CD4-positive, CD25-positive, alpha-beta regulatory T cell (primary cell): ENCODE results near the gene SLC35A3. TPM values are rescaled to one million over a fixed set of nuclear protein-coding genes. Genes with fewer than 3 reads are reported as not detected.

Source experiments
- ATAC-seq, 2 donors: fragments of 150-1000 bp; cut with Tn5 transposase; one replicate each; pipeline ENCODE4 v1.10.0; 2021; ENCODE audit warnings: low read depth in 2 of 2, moderate number of reproducible peaks in 2 of 2, moderate library complexity in 1 of 2
- DNase-seq, 3 donors: peaks; one replicate each; pipeline versions ENCODE4 v3.0.0 to v3.0.0-alpha.2; 2012 to 2022; ENCODE audit warnings: mixed read lengths in 1 of 3
- H3K27ac ChIP-seq: one replicate; pipeline ENCODE4 v1.7.0; 2013; ENCODE audit warnings: mild to moderate bottlenecking, low read length; ENCODE audit not compliant: insufficient read depth, poor library complexity, severe bottlenecking
- H3K27me3 ChIP-seq: one replicate; pipeline ENCODE4 v1.7.0; 2013; ENCODE audit warnings: low read length; ENCODE audit not compliant: control insufficient read depth, insufficient read depth
- H3K36me3 ChIP-seq: one replicate; pipeline ENCODE4 v1.7.0; 2013; ENCODE audit warnings: mild to moderate bottlenecking, low read length, moderate library complexity; ENCODE audit not compliant: control insufficient read depth, insufficient read depth
- H3K4me1 ChIP-seq: 2 replicates; pipeline ENCODE4 v1.7.0; 2013; ENCODE audit warnings: mild to moderate bottlenecking, low read length; ENCODE audit not compliant: insufficient read depth, control insufficient read depth, poor library complexity, severe bottlenecking
- H3K4me3 ChIP-seq: one replicate; pipeline ENCODE4 v1.7.0; 2013; ENCODE audit warnings: low read depth, mild to moderate bottlenecking, low read length, moderate library complexity
- H3K9me3 ChIP-seq, 2 experiments: 1 replicate in 1 of 2; 2 replicates in 1 of 2; pipeline ENCODE4 v1.7.0; 2013; ENCODE audit warnings: low read length in 2 of 2, mild to moderate bottlenecking in 1 of 2, moderate library complexity in 1 of 2; ENCODE audit not compliant: control insufficient read depth in 2 of 2
- H3K27ac Mint-ChIP-seq, 3 donors: one replicate each; pipeline ENCODE4 v1.8.0; 2020 to 2022; ENCODE audit warnings: mild to moderate bottlenecking in 3 of 3, mixed read lengths in 3 of 3, moderate library complexity in 2 of 3
- H3K27me3 Mint-ChIP-seq: one replicate; pipeline ENCODE4 v1.8.0; 2022; ENCODE audit warnings: mild to moderate bottlenecking, mixed read lengths
- H3K36me3 Mint-ChIP-seq: one replicate; pipeline ENCODE4 v1.8.0; 2020; ENCODE audit warnings: mixed read lengths
- H3K4me1 Mint-ChIP-seq, 4 donors: one replicate each; pipeline ENCODE4 v1.8.0; 2020 to 2022; ENCODE audit warnings: mixed read lengths in 4 of 4, mild to moderate bottlenecking in 1 of 4
- H3K4me3 Mint-ChIP-seq, 4 donors: one replicate each; pipeline ENCODE4 v1.8.0; 2020 to 2022; ENCODE audit warnings: mild to moderate bottlenecking in 4 of 4, mixed read lengths in 4 of 4, moderate library complexity in 3 of 4
- H3K9me3 Mint-ChIP-seq, 7 donors: one replicate each; pipeline ENCODE4 v1.8.0; 2020 to 2022; ENCODE audit warnings: mixed read lengths in 7 of 7, mild to moderate bottlenecking in 3 of 7, moderate library complexity in 2 of 7
- polyA plus RNA-seq, 4 donors: library from polyadenylated mRNA; unstranded; fragments of 300-500 nt; fragmentation: Illumina TruSeq; gene quantifications; one replicate each; pipeline ENCODE4 v1.2.3, GENCODE V29; 2021
- total RNA-seq: library from RNA; stranded (reverse); gene quantifications from one replicate; pipeline ENCODE4 v1.2.3, GENCODE V29; 2022

SLC35A3 gene
- 25.1 TPM for total RNA-seq
- 10 to 100 TPM in 2 of 4 donors, 1 to 10 TPM in 2; 9.5 to 14.4 (median 11.9) TPM for polyA plus RNA-seq

DNA sequence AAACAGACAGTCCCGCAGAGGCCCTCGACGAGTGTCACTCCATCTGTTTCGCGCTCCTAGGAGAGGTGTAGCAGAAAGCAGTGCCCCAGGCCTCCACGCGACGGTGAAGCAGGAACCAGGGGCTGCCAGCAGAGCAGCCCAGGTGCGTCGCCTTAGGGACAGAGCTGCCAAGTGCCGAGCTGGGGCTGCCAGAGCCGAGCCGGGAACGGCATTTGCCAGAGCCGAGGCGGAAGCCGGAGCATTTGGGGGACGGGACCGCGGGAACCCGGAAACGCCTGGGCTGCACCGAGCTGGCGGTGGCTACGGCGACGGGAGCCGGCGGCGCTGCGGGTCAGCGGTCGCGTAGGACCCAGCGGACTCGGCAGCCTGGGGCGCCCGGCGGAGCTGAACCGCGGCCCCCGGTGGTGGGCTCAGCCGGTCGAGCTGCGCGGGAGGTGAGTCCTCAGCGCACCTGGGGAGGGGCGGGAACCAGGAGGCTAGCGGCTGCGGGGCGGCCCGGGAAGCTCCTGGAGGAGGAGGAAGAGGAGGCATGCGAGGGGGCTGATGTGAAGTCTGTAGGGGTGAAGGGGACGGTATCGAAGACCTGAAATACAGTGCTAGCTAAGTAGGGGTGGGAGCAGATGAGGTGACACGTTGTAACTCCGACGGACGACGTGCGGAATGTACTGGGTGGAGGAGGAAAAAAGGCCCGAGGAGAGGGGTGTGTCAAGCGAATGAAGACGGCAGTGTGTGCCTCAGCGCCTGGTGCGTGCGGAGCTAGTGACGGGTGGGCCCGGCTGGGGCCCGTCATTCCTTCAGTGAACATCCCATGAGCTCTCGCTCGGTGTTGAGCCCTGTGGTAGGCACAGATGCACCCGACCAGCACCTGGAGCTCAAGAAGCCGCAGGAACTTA is at the start of gene SLC35A3:
SLC35A3 (plus strand) TSS at position 268 of the 893 bp plus-strand sequence. CDS start 23,559 bp downstream, outside the sequence.
- Histone ChIP-seq H3K4me1 (peaks cover 20% of the 10 kb centered on the region), H3K27ac (peak within 1 kb of the TSS; percentile 78), H3K36me3 (peaks cover 4% of the 10 kb centered on the region), H3K27me3 (no peaks in the 10 kb centered on the region), H3K9me3 (no peaks in the 10 kb centered on the region), H3K4me3 (peak within 1 kb of the TSS; percentile 91)
- peaks cover 4% of the 10 kb centered on the region for H3K27me3 Mint-ChIP-seq
- peaks cover 25 to 52% (median 40%) of the 10 kb centered on the region in 4 donors for H3K4me1 Mint-ChIP-seq
- peak within 1 kb of the TSS; percentile 92 to 99 (median 93) for H3K27ac Mint-ChIP-seq
- peak; percentile 87 to 90 for ATAC-seq
- H3K36me3 Mint-ChIP-seq = peaks cover 4% of the 10 kb centered on the region
- peak within 1 kb of the TSS; percentile 99 to 100 (median 100) for H3K4me3 Mint-ChIP-seq
- H3K9me3 Mint-ChIP-seq = no peaks in the 10 kb centered on the region
- DNase-seq = peak; percentile 64 to 88 (median 79)

GRCh38 chr1:99934801-99935200 is 35.0 kb upstream of the SLC35A3 start:
- Histone ChIP-seq H3K27ac (no peak overlapping the region), H3K4me3 (no peak overlapping the region), H3K27me3 (peaks cover 10% of the 10 kb centered on the region), H3K36me3 (no peaks in the 10 kb centered on the region), H3K9me3 (no peaks in the 10 kb centered on the region), H3K4me1 (no peaks in the 10 kb centered on the region)
- DNase-seq (no peak), ATAC-seq (no peak)
- Mint-ChIP-seq H3K4me1 (no peaks in the 10 kb centered on the region), H3K27me3 (peaks cover 25% of the 10 kb centered on the region), H3K9me3 (peaks cover 0 to 7% (median 0%) of the 10 kb centered on the region in 7 donors), H3K36me3 (peaks cover 2% of the 10 kb centered on the region), H3K27ac (no peak overlapping the region), H3K4me3 (no peak overlapping the region)

DNA sequence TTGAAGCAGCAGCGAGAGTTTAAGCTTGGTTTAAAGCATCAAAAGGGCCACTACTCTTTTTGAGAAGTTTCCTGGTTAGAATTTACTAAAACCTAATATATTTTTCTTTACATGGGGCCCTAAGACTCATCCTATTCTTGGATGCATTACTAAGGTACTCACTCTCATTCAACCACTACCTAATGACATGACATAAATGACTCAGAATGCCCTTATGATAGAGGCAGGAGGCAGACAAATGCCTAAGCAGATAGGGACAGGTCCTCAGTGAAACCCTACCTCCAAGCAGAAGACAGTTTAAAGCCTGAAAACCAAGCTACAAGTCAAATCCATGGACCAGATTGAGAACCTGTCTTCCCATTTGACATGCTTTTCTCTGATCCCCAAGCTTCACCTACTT is 34.3 kb upstream of the SLC35A3 start:
- Histone ChIP-seq H3K27me3 (peaks cover 10% of the 10 kb centered on the region), H3K36me3 (no peaks in the 10 kb centered on the region), H3K4me3 (no peak overlapping the region), H3K27ac (no peak overlapping the region), H3K9me3 (no peaks in the 10 kb centered on the region), H3K4me1 (no peaks in the 10 kb centered on the region)
- H3K36me3 Mint-ChIP-seq = no peaks in the 10 kb centered on the region
- no peaks in the 10 kb centered on the region for H3K4me1 Mint-ChIP-seq
- H3K27me3 Mint-ChIP-seq = peaks cover 27% of the 10 kb centered on the region
- no peak overlapping the region for H3K4me3 Mint-ChIP-seq
- H3K27ac Mint-ChIP-seq = no peak overlapping the region
- DNase-seq (no peak), ATAC-seq (no peak)
- peaks cover 0 to 7% (median 0%) of the 10 kb centered on the region in 7 donors for H3K9me3 Mint-ChIP-seq

GRCh38 chr1:99936071-99936470 is 33.7 kb upstream of the SLC35A3 start:
- no peak for ATAC-seq

DNA sequence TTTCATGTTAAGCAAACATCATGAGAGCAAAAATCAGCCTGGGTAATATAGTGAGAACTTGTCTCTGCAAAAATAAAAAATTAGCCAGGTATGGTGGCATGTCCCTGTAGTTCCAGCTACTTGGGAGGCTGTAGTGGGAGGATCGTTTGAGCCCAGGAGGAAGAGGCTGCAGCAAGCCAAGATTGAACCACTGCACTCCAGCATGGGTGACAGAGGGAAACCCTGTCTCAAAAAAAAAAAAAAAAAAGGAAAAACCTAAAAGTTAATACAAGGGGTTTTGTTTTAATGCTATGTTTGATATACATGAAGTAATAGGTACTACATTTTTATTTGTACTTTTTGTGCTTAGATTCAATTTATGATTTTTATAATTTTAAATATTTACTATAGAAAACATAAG is 27.1 kb upstream of the SLC35A3 start:
- no peaks in the 10 kb centered on the region for H3K36me3 ChIP-seq
- DNase-seq = no peak
- no peak for ATAC-seq
- H3K27ac Mint-ChIP-seq = no peak overlapping the region
- no peak overlapping the region for H3K4me3 ChIP-seq
- H3K4me3 Mint-ChIP-seq = no peak overlapping the region
- no peaks in the 10 kb centered on the region for H3K36me3 Mint-ChIP-seq
- no peaks in the 10 kb centered on the region for H3K4me1 ChIP-seq
- no peaks in the 10 kb centered on the region for H3K9me3 ChIP-seq
- no peaks in the 10 kb centered on the region for H3K27me3 ChIP-seq
- H3K4me1 Mint-ChIP-seq = no peaks in the 10 kb centered on the region
- no peaks in the 10 kb centered on the region for H3K9me3 Mint-ChIP-seq
- no peak overlapping the region for H3K27ac ChIP-seq
- H3K27me3 Mint-ChIP-seq = peaks cover 31% of the 10 kb centered on the region

More at GRCh38 chr1:99936071-99936470, 33.7 kb upstream of the SLC35A3 start:
- Histone ChIP-seq H3K27me3 (peaks cover 10% of the 10 kb centered on the region), H3K36me3 (no peaks in the 10 kb centered on the region), H3K4me1 (no peaks in the 10 kb centered on the region), H3K9me3 (no peaks in the 10 kb centered on the region), H3K4me3 (no peak overlapping the region), H3K27ac (no peak overlapping the region)
- Mint-ChIP-seq H3K27me3 (peaks cover 27% of the 10 kb centered on the region), H3K4me1 (no peaks in the 10 kb centered on the region), H3K4me3 (no peak overlapping the region), H3K36me3 (no peaks in the 10 kb centered on the region), H3K9me3 (peaks cover 0 to 7% (median 0%) of the 10 kb centered on the region in 7 donors), H3K27ac (no peak overlapping the region)
- DNase-seq = no peak

GRCh38 chr1:99943223-99943794 is 26.5 kb upstream of the SLC35A3 start:
- Histone ChIP-seq H3K27me3 (no peaks in the 10 kb centered on the region), H3K36me3 (no peaks in the 10 kb centered on the region), H3K4me3 (no peak overlapping the region), H3K9me3 (no peaks in the 10 kb centered on the region), H3K4me1 (no peaks in the 10 kb centered on the region), H3K27ac (no peak overlapping the region)
- H3K4me1 Mint-ChIP-seq = no peaks in the 10 kb centered on the region
- DNase-seq (no peak), ATAC-seq (no peak)
- H3K9me3 Mint-ChIP-seq = no peaks in the 10 kb centered on the region
- peaks cover 28% of the 10 kb centered on the region for H3K27me3 Mint-ChIP-seq
- no peaks in the 10 kb centered on the region for H3K36me3 Mint-ChIP-seq
- no peak overlapping the region for H3K4me3 Mint-ChIP-seq
- no peak overlapping the region for H3K27ac Mint-ChIP-seq

DNA sequence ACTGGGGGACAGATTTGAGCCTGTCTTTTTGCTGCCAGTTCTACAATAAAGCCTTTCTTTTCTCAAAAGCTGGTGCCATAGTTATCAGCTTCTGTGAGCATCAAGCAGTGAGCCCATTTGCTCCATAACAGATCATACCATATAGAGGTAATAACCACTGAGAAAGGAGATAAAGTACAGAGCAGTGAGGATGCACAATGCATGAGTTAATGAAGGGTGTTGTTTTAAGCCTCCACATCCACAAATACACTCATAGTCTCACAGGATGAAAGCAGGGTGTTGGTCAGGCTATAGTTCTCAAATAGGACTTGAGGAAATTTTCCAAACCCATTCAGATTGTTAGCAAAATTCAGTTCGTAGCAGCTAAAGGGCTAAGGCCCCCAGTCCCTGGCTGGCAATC is 25.6 kb upstream of the SLC35A3 start:
- no peaks in the 10 kb centered on the region for H3K9me3 ChIP-seq
- DNase-seq (no peak), ATAC-seq (no peak)
- no peaks in the 10 kb centered on the region for H3K9me3 Mint-ChIP-seq
- no peaks in the 10 kb centered on the region for H3K36me3 ChIP-seq
- no peaks in the 10 kb centered on the region for H3K4me1 ChIP-seq
- no peaks in the 10 kb centered on the region for H3K27me3 ChIP-seq
- H3K36me3 Mint-ChIP-seq = no peaks in the 10 kb centered on the region
- no peak overlapping the region for H3K27ac Mint-ChIP-seq
- no peak overlapping the region for H3K4me3 ChIP-seq
- H3K4me3 Mint-ChIP-seq = no peak overlapping the region
- no peaks in the 10 kb centered on the region for H3K4me1 Mint-ChIP-seq
- H3K27me3 Mint-ChIP-seq = peaks cover 21% of the 10 kb centered on the region
- no peak overlapping the region for H3K27ac ChIP-seq
